Forelimb muscle (tissue), 1 donor: ENCODE measurements around the gene SYNE2. TPM values are rescaled to one million over a fixed set of nuclear protein-coding genes. Genes with fewer than 3 reads are reported as not detected.
"Not testable (repeated sequence)": the region's sequence is repeated elsewhere in the genome, so short reads cannot be mapped to it uniquely, and the experiment has no call there.

Experiments used
- DNase-seq: peaks from one replicate; pipeline ENCODE4 v3.0.0-alpha.2; 2013; ENCODE audit warnings: low read depth
- polyA plus RNA-seq: library from polyadenylated mRNA; unstranded; fragments of 120-200 nt; gene quantifications from one replicate; pipeline ENCODE4 v1.2.1, GENCODE V29; 2013; ENCODE audit not compliant: insufficient read length

The SYNE2 gene
- polyA plus RNA-seq, 1 donor = 53.5 TPM

- no peak for DNase-seq
These were observed 222.3 kb downstream of the SYNE2 start for GRCh38 chr14:64074961-64075612.

DNA sequence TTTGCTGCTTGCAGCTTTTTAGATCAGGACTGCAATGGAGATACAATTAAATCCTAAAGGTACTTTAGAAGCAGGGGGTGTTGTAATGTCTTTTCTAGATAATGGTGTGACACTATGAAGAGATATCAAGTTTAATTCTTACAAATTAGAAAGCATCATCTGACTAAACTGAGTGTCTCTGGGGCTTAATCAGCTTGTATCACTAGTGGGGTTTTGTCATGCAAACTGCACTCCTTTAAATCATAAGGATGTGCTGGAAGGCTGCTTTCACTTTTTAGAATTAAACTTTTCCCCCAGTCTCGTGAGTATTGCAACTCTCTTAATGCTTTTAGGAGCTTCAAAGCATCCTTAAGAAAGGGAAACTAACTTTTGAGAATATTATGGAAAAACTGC lies 222.8 kb downstream of the SYNE2 start:
- no peak for DNase-seq

GRCh38 chr14:64080452-64080851 lies 227.6 kb downstream of the SYNE2 start:
- no peak for DNase-seq

DNA sequence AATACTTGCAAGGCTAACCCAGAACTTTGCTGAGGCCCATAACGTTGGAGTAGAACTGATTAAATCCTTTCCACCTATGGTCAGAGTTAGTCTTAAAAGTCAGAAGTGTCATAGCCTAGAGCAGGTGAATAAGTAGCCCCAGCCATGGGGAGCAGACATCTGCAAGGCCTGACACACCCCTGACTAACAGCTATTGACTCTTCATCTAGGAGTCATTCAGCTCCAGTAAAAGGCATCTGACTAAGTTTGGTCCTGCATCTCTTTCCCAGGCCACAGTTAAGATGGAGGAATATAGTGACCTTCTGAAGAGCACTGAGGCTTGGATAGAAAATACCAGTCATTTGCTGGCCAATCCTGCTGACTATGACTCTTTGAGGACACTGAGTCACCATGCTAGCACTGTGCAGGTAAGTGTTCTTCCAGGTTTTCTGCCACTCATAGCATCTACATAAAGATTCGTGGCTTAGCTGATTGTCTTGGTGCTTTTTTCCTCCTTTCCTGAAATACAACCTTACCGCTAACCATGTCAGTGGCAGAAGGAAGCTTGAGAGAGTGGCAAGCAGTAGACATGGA lies 228.5 kb downstream of the SYNE2 start:
- no peak for DNase-seq

- no peak for DNase-seq
These were observed 230.0 kb downstream of the SYNE2 start for GRCh38 chr14:64082837-64083236.

GRCh38 chr14:64088647-64088964 lies 235.8 kb downstream of the SYNE2 start:
- DNase-seq = no peak

DNA sequence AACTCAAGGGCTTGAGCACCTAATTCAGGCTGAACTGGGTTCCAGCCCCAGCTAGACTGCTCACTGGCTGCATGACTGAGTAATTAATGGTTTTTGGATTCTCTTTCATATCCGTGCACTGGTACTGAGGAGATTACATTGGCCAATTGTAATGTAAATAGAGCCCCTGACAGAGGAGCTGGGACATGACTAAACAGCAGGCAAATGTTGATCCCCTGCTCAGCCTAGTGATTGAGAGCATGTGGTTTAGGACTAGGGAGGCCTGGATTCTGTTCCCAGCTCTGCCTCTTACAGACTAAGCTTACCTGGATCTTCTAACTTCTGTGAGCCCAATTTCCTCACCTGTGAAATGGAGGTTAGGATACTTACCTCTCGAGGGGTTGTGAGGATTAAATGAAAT lies 237.1 kb downstream of the SYNE2 start:
- no peak for DNase-seq

DNA sequence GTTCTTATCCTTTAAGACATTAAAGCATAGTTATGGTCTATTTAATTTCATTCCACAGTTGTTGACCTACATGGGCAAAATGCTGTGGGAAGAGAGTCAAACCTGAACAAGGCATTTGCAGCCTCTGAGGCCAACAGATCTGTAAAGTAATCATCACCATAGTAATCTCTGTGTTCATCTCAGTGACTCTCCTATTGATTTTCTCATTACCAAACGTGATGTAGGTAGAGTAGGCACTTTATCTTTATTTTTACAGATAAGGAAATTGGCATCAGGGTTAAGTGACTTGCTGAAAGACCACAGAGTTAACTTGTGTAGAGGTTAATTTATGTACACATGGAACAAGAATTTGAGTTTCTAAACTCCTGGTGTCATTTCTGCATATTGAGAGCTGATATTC lies 238.4 kb downstream of the SYNE2 start:
- DNase-seq = no peak

GRCh38 chr14:64092338-64092737 lies 239.5 kb downstream of the SYNE2 start:
- DNase-seq = no peak

- no peak for DNase-seq
These were observed 240.1 kb downstream of the SYNE2 start for GRCh38 chr14:64092940-64093339.

- DNase-seq = no peak
These were observed 242.8 kb downstream of the SYNE2 start for GRCh38 chr14:64095620-64096019.

DNA sequence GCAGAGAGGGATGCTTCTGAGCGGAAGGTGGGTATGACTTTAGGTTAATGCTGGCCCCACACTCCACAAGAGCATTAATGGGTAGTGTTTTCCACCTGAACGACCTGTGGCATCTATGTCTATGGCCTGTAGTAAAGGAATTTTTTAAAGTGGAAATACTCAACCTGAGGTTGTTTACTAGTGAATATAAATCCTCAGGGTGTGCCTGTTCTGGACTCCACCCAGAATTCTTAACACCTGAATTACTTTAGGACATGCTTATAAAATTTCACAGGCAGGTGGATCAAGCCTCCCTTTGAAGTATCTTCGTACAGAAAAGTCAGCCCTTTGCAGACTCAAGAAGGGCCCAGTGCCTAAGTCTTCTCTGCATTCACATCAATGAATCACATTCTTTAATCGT lies 245.3 kb downstream of the SYNE2 start:
- DNase-seq = no peak

DNA sequence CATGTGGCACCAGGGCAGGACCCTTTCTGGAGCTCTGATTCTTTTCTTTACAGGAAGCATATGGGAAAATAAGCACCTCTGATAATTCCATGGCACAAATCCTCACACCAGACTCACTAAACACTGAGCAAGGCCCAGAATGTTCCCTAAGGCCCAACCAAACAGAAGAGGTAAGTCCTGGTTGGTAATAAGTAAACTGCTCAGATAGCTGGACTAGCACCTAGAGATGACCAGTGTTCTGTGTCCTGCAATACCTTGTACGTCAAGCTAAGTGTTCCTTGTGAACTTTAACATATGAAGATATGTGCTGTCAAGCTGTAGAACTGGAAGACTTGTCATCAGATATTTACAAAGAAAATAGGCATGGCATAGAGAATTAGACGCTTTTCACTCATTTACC lies 254.6 kb downstream of the SYNE2 start:
- DNase-seq = no peak

- DNase-seq = no peak
These were observed 257.2 kb downstream of the SYNE2 start for GRCh38 chr14:64109819-64110554.

GRCh38 chr14:64110802-64111201 lies 258.0 kb downstream of the SYNE2 start:
- DNase-seq = no peak

DNA sequence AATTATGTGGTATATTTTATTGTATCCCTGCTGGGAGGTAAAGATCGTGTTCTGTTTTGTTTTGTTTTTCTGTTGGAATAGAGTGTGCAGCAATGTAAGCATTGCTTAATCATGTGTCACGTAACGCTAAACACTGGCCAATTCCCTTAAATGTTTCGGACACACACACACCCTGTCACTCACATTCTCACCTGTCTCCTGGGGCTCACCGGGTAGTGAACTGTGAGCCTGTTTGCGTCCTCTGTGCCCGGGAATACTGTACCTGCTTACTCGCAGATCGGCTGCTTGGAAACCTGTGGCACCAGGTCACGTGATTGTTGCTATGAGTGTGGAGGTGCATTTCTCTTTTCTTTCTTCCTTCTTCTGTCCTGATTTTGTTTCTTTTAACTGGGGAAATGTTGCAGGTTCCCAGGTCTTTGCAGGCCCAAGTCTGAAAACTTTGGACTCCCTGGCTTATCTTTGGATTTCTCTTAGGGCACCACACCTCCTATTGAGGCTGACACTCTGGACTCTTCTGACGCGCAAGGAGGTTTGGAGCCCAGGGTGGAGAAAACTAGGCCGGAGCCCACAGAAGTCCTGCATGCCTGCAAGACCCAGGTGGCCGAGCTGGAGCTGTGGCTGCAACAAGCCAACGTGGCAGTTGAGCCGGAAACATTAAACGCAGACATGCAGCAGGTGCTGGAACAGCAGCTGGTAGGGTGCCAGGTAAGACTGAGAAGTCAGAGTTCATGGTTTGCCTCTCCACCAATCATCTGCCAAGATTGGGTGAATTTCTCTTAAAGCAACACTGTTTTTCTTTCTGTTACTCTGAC lies 260.3 kb downstream of the SYNE2 start:
- no peak for DNase-seq

DNA sequence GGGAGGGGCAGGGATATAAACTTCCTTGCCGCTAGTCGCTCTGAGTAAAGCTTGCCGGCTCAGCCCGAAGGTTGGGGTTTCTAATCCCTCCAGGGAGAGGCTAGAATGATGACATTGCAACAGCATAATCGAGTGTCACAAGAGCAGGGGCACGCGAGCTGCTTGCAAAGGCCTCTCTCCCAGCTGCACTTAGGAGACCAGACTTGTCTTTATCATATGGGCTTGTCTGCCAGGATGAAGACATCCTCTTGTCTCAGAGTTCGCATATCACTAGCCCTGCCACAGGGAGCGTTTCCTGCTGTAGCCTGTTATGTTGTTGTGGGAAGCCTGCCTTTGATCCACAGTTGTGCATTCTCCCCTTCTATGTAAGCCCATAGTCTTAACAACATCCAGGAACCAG lies 261.4 kb downstream of the SYNE2 start:
- no peak for DNase-seq

- no peak for DNase-seq
These were observed 262.0 kb downstream of the SYNE2 start for GRCh38 chr14:64114796-64115195.

DNA sequence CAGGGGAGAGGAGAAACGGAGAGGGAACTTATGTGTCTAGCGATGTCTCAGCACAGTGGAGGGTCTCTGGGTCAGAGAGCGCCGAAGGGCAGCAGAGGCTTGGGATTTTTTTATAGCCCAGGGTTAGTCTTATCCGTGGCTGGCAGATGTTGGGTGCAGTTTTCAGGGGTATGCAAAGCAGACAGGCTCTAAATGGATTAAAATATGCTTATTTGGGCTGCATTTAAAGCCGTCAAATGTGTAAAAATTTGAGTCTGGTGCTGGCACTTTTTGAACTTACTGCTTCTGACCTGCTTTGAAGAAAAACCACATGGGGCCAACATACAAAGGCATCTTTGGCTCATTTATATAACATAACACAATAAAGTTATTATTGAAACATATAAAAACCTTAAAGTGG lies 262.6 kb downstream of the SYNE2 start:
- no peak for DNase-seq

DNA sequence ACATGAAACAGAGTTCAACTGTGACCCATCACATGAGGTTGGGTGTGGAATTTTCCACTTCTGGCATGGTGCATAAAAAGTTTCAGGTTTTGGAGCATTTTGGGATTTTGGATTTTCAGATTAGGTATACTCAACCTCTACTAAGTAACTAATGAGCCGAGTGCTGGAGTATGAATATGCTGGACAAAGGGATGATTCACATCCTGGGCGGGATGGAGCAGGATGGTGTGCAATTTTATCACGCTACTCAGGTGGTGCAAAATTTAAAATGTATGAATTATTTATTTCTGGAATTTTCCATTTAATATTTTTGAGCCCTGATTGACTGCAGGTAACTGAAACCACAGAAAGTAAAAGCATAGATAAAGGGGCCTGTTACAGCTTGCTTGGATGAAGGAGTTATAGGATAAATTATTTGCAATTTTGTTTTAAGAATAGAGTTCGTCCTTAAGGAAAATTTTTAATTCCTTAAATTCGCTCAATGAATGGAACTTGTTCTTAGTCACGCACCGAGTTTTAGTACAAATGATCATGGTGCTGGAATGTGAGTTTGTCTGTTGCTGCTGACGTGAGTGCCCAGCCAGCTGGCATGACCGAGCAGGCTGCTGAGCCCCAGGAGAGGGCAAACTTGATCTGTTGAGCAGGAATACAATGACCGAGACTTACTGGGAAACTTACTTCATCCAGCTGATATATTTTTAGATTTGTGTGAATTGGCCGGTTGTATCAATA lies 265.0 kb downstream of the SYNE2 start:
- no peak for DNase-seq

DNA sequence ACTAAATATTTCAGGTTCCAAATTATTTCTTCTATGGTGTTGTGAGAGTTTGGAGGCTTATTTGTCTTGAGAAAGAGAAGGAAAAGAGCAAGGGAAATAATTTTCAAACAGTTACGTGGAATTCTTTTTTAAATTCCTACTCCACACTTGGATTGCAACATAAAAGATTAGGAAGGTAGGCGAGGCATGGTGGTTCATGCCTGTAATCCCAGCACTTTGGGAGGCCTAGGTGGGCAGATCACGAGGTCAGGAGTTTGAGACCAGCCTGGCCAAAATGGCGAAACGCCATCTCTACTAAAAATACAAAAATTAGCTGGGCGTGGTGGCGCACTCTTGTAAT lies 265.6 kb downstream of the SYNE2 start:
- DNase-seq = not testable (repeated sequence)

- no peak for DNase-seq
These were observed 266.1 kb downstream of the SYNE2 start for GRCh38 chr14:64118892-64119291.
